HL-60/S4 treated with phorbol 12-myristate 13-acetate at 8.2 ng/mL for 4 days and 3 days (cell line): ENCODE measurements around the gene STRN3.
"Not testable (repeated sequence)": the region's sequence is repeated elsewhere in the genome, so short reads cannot be mapped to it uniquely, and the experiment has no call there.

Experiments used
- in situ Hi-C: fragments of 300-500 bp; cut with MboI; formaldehyde crosslinking; loops from 2 replicates; pipeline ENCODE4 v1.15.0; 2022; ENCODE audit warnings: low sequenced_read_pairs

The STRN3 gene

GRCh38 chr14:30925254-30925653 is 100.9 kb downstream of the STRN3 start:
- in situ Hi-C loops = no loop called here

GRCh38 chr14:30921788-30922187 is 104.4 kb downstream of the STRN3 start:
- in situ Hi-C loops = no loop called here

GRCh38 chr14:30921305-30921704 is 104.9 kb downstream of the STRN3 start:
- in situ Hi-C loops = no loop called here

- in situ Hi-C loops = no loop called here
Observed at GRCh38 chr14:30915596-30915995, 110.6 kb downstream of the STRN3 start.

- in situ Hi-C loops = no loop called here
Observed at GRCh38 chr14:30914812-30915211, 111.4 kb downstream of the STRN3 start.

GRCh38 chr14:30908826-30909225 is 117.4 kb downstream of the STRN3 start:
- in situ Hi-C loops = no loop called here

- in situ Hi-C loops = no loop called here
Observed at GRCh38 chr14:30907659-30908057, 118.5 kb downstream of the STRN3 start.

- in situ Hi-C loops = no loop called here
Observed at GRCh38 chr14:30906752-30907658, 119.2 kb downstream of the STRN3 start.

GRCh38 chr14:30903285-30904124 is 122.7 kb downstream of the STRN3 start:
- in situ Hi-C loops = no loop called here

GRCh38 chr14:30897121-30897520 is 129.1 kb downstream of the STRN3 start:
- in situ Hi-C loops = not testable (repeated sequence)

GRCh38 chr14:30896435-30896834 is 129.7 kb downstream of the STRN3 start:
- in situ Hi-C loops = no loop called here

GRCh38 chr14:30894923-30895515 is 131.2 kb downstream of the STRN3 start:
- in situ Hi-C loops = no loop called here

GRCh38 chr14:30893819-30894218 is 132.4 kb downstream of the STRN3 start:
- in situ Hi-C loops = no loop called here

- in situ Hi-C loops = no loop called here
Observed at GRCh38 chr14:30889244-30889594, 137.0 kb downstream of the STRN3 start.

GRCh38 chr14:30888480-30889243 is 137.5 kb downstream of the STRN3 start:
- in situ Hi-C loops = no loop called here

- in situ Hi-C loops = no loop called here
Observed at GRCh38 chr14:30885840-30886740, 140.1 kb downstream of the STRN3 start.

- in situ Hi-C loops = no loop called here
Observed at GRCh38 chr14:30884901-30885300, 141.3 kb downstream of the STRN3 start.

GRCh38 chr14:30883508-30884294 is 142.5 kb downstream of the STRN3 start:
- in situ Hi-C loops = no loop called here

GRCh38 chr14:30882431-30882830 is 143.7 kb downstream of the STRN3 start:
- in situ Hi-C loops = no loop called here
